Memory B cell (primary cell): ENCODE measurements around the gene ATP5ME.

Source experiments
- ATAC-seq: fragments of 150-1000 bp; cut with Tn5 transposase; 2 replicates; pipeline ENCODE4 v1.10.0; 2021; ENCODE audit warnings: low read depth, mild to moderate bottlenecking, moderate library complexity
- DNase-seq, 2 donors: peaks; one replicate each; pipeline ENCODE4 v3.0.0; 2022; ENCODE audit warnings: low spot score in 2 of 2
- H3K27ac Mint-ChIP-seq: one replicate; pipeline ENCODE4 v1.8.0; 2022; ENCODE audit warnings: mild to moderate bottlenecking, moderate library complexity, mixed read lengths
- H3K27me3 Mint-ChIP-seq: one replicate; pipeline ENCODE4 v1.8.0; 2022; ENCODE audit warnings: mixed read lengths
- H3K36me3 Mint-ChIP-seq: one replicate; pipeline ENCODE4 v1.8.0; 2022; ENCODE audit warnings: mild to moderate bottlenecking, mixed read lengths
- H3K4me1 Mint-ChIP-seq: one replicate; pipeline ENCODE4 v1.8.0; 2022; ENCODE audit warnings: mixed read lengths
- H3K4me3 Mint-ChIP-seq: one replicate; pipeline ENCODE4 v1.8.0; 2022; ENCODE audit warnings: mild to moderate bottlenecking, moderate library complexity, mixed read lengths
- H3K9me3 Mint-ChIP-seq: one replicate; pipeline ENCODE4 v1.8.0; 2022; ENCODE audit warnings: mixed read lengths

The ATP5ME gene

GRCh38 chr4:682490-683172, 8.6 kb upstream of the ATP5ME start:
- Mint-ChIP-seq H3K9me3 (no peaks in the 10 kb centered on the region), H3K27me3 (peaks cover 5% of the 10 kb centered on the region), H3K4me3 (peak overlapping the region; percentile 59), H3K4me1 (peaks cover 17% of the 10 kb centered on the region), H3K36me3 (no peaks in the 10 kb centered on the region), H3K27ac (no peak overlapping the region)
- ATAC-seq (no peak), DNase-seq (no peak)

- DNase-seq, result peak in 1 of 2 donors; percentile 52
Measured at GRCh38 chr4:681736-682451, 7.8 kb upstream of the ATP5ME start.

GRCh38 chr4:680928-681645, 7.0 kb upstream of the ATP5ME start:
- Mint-ChIP-seq H3K36me3 (no peaks in the 10 kb centered on the region), H3K9me3 (no peaks in the 10 kb centered on the region), H3K27me3 (peaks cover 4% of the 10 kb centered on the region), H3K4me1 (peaks cover 26% of the 10 kb centered on the region), H3K4me3 (peak overlapping the region; percentile 71), H3K27ac (no peak overlapping the region)
- DNase-seq (no peak), ATAC-seq (peak; percentile 41)

More at GRCh38 chr4:681736-682451, 7.8 kb upstream of the ATP5ME start:
- Mint-ChIP-seq H3K36me3 (no peaks in the 10 kb centered on the region), H3K27ac (no peak overlapping the region), H3K4me1 (peaks cover 22% of the 10 kb centered on the region), H3K9me3 (no peaks in the 10 kb centered on the region), H3K27me3 (peaks cover 4% of the 10 kb centered on the region), H3K4me3 (peak overlapping the region; percentile 69)
- peak; percentile 45 for ATAC-seq

GRCh38 chr4:680551-680927, 6.5 kb upstream of the ATP5ME start:
- peaks cover 29% of the 10 kb centered on the region for H3K4me1 Mint-ChIP-seq
- H3K36me3 Mint-ChIP-seq, result no peaks in the 10 kb centered on the region
- H3K27ac Mint-ChIP-seq, result no peak overlapping the region
- no peak for ATAC-seq
- H3K9me3 Mint-ChIP-seq, result no peaks in the 10 kb centered on the region
- peaks cover 4% of the 10 kb centered on the region for H3K27me3 Mint-ChIP-seq
- no peak for DNase-seq
- H3K4me3 Mint-ChIP-seq, result peak overlapping the region; percentile 71

- Mint-ChIP-seq H3K4me1 (peaks cover 32% of the 10 kb centered on the region), H3K4me3 (no peak overlapping the region), H3K27me3 (peaks cover 2% of the 10 kb centered on the region), H3K9me3 (no peaks in the 10 kb centered on the region), H3K27ac (no peak overlapping the region), H3K36me3 (no peaks in the 10 kb centered on the region)
- no peak for DNase-seq
- no peak for ATAC-seq
Measured at GRCh38 chr4:680091-680490, 6.0 kb upstream of the ATP5ME start.

- DNase-seq (no peak), ATAC-seq (no peak)
- H3K4me1 Mint-ChIP-seq, result peaks cover 32% of the 10 kb centered on the region
- no peak overlapping the region for H3K27ac Mint-ChIP-seq
- H3K4me3 Mint-ChIP-seq, result no peak overlapping the region
- no peaks in the 10 kb centered on the region for H3K36me3 Mint-ChIP-seq
- no peaks in the 10 kb centered on the region for H3K27me3 Mint-ChIP-seq
- H3K9me3 Mint-ChIP-seq, result no peaks in the 10 kb centered on the region
Measured at GRCh38 chr4:679629-680028, 5.6 kb upstream of the ATP5ME start.

GRCh38 chr4:679104-679481, 5.0 kb upstream of the ATP5ME start:
- H3K4me1 Mint-ChIP-seq, result peaks cover 32% of the 10 kb centered on the region

GRCh38 chr4:678331-679103, 4.4 kb upstream of the ATP5ME start:
- ATAC-seq (no peak), DNase-seq (no peak)
- peaks cover 2% of the 10 kb centered on the region for H3K36me3 Mint-ChIP-seq
- no peak overlapping the region for H3K4me3 Mint-ChIP-seq
- no peaks in the 10 kb centered on the region for H3K27me3 Mint-ChIP-seq
- H3K27ac Mint-ChIP-seq, result no peak overlapping the region
- peaks cover 31% of the 10 kb centered on the region for H3K4me1 Mint-ChIP-seq
- no peaks in the 10 kb centered on the region for H3K9me3 Mint-ChIP-seq

More at GRCh38 chr4:679104-679481, 5.0 kb upstream of the ATP5ME start:
- no peak for DNase-seq
- H3K27me3 Mint-ChIP-seq, result no peaks in the 10 kb centered on the region
- peaks cover under 1% of the 10 kb centered on the region for H3K36me3 Mint-ChIP-seq
- no peaks in the 10 kb centered on the region for H3K9me3 Mint-ChIP-seq
- ATAC-seq, result no peak
- no peak overlapping the region for H3K27ac Mint-ChIP-seq
- no peak overlapping the region for H3K4me3 Mint-ChIP-seq

GRCh38 chr4:677431-678293, 3.6 kb upstream of the ATP5ME start:
- no peak for DNase-seq
- no peak overlapping the region for H3K4me3 Mint-ChIP-seq
- peaks cover 4% of the 10 kb centered on the region for H3K36me3 Mint-ChIP-seq
- H3K9me3 Mint-ChIP-seq, result no peaks in the 10 kb centered on the region
- peak; percentile 10 for ATAC-seq
- H3K27ac Mint-ChIP-seq, result peak overlapping the region; percentile 62
- no peaks in the 10 kb centered on the region for H3K27me3 Mint-ChIP-seq
- peaks cover 31% of the 10 kb centered on the region for H3K4me1 Mint-ChIP-seq

GRCh38 chr4:676871-677235, 2.8 kb upstream of the ATP5ME start:
- Mint-ChIP-seq H3K4me3 (peak overlapping the region; percentile 39), H3K27ac (peak overlapping the region; percentile 62), H3K4me1 (peaks cover 29% of the 10 kb centered on the region), H3K36me3 (peaks cover 7% of the 10 kb centered on the region), H3K9me3 (no peaks in the 10 kb centered on the region), H3K27me3 (no peaks in the 10 kb centered on the region)
- DNase-seq, result no peak
- ATAC-seq, result no peak

- DNase-seq (no peak), ATAC-seq (peak; percentile 29)
- H3K9me3 Mint-ChIP-seq, result no peaks in the 10 kb centered on the region
- H3K27me3 Mint-ChIP-seq, result no peaks in the 10 kb centered on the region
- H3K4me3 Mint-ChIP-seq, result peak overlapping the region; percentile 54
- H3K27ac Mint-ChIP-seq, result peak overlapping the region; percentile 62
- H3K36me3 Mint-ChIP-seq, result peaks cover 7% of the 10 kb centered on the region
- H3K4me1 Mint-ChIP-seq, result peaks cover 29% of the 10 kb centered on the region
Measured at GRCh38 chr4:675980-676870, 2.1 kb upstream of the ATP5ME start.

GRCh38 chr4:675036-675882, 1.2 kb upstream of the ATP5ME start:
- DNase-seq, result no peak
- Mint-ChIP-seq H3K9me3 (no peaks in the 10 kb centered on the region), H3K27ac (peak overlapping the region; percentile 93), H3K4me1 (peaks cover 29% of the 10 kb centered on the region), H3K36me3 (peaks cover 13% of the 10 kb centered on the region), H3K27me3 (no peaks in the 10 kb centered on the region), H3K4me3 (peak overlapping the region; percentile 89)
- ATAC-seq, result no peak
